ENCODE data around the gene KMT2A.
"Not testable (repeated sequence)": the region's sequence is repeated elsewhere in the genome, so short reads cannot be mapped to it uniquely, and the experiment has no call there.

KMT2A gene

GRCh38 chr11:118435290-118435892, 901 bp upstream of the KMT2A start:
- no peak for DNase-seq (ENCODE audit: low spot score)

- peak; percentile 34 for DNase-seq (ENCODE audit: low spot score)
Observed at GRCh38 chr11:118436639-118437207, 431 bp downstream of the KMT2A start.

DNA sequence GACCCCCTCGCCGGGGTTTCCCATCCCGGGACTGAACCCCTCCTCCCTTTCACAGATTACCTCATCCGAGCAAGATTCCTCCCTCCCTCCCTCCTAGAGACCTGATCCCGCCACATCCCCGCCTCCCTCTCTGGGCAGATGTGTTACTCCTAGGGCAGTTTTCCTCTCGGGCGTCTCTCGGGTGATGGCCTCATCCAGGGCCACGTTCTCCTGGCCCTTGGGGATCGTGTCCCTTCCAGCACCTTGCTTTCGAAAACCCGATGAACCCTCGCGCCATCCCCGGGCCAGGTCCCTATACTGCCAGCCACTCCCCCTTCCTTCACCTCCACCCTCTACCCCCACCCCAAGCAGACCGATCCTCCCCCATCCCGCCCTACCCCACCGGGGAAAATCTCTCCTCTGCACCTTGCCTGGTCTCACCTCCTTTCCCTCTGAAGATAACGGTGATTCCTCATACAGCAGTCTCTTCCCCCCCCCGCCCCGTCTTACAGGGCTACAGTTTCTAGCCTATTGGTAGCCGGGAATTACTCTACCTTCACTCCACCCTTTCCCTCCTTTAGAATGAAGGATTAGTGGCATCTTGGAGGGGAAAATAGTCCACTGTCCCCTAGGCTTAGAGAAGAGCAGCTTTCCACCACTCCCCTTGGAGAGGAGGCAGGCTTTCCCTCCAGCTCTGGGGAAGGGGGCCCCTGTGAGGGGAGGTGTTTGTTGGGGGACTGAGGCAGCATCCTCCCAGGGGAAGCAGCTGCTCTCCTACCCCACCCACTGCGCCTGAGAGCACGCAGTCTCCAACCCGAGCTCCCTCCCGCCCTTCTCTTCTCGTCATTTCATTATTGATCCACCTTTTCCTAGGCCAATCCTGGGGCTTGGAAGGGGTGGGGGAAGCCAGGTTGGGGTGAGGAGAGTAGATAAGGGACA, 1.2 kb downstream of the KMT2A start:
- peak; percentile 68 for DNase-seq (ENCODE audit: low spot score)

GRCh38 chr11:118438314-118438931, 2.1 kb downstream of the KMT2A start:
- DNase-seq (ENCODE audit: low spot score) = peak; percentile 68

DNA sequence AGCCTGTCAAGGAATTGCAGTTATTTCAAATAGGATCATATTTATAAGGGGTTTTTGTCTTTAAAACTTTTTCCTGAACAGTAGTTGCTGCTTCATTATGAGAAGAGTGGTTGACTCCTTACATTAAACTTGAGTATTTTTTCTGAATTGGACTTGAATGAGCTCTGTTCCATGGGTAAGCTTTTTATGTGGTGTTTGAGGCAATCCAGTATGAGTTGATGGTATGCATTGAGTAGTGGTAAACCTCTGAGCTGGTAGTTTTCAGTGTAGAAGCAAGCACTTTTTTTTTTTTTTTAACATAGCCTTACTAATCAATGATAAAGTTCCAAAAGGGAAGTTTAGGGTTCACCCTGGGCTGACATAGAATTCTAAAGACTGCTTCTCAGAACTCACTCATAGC, 3.4 kb downstream of the KMT2A start:
- no peak for DNase-seq (ENCODE audit: low spot score)

- no peak for DNase-seq (ENCODE audit: low spot score)
Observed at GRCh38 chr11:118441770-118442275, 5.5 kb downstream of the KMT2A start.

GRCh38 chr11:118442301-118442700, 6.0 kb downstream of the KMT2A start:
- no peak for DNase-seq (ENCODE audit: low spot score)

DNA sequence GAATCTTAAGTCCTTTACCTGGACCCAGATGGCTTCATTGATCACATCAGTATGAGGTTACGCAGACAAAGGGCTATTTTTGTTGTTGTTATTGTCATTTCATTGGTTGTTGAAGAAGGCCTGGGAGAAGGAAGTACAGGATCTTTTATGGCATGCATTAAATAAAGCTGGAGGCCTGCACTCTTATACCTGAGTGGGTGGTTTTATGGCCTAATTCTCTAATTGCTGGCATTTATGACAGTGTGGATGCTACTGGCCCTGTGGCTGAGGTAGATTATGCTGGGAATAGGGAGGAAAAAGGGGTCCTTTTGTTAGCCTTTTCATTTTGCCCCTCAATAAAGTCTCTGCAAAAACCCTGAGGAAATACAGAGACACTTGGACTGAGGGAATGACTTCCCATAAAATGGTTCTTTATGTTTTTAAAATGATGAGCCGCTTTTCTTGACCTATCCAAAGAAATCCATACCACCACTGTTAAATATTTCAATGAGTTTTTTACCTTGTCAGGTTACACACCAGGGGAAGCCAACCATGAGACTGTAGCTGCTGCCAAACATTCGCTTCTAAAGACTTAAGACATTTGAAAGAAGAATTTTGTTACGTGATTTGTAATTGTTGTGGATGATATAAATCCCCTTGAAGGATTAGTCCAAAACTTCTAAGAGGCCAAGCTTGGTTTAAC, 6.8 kb downstream of the KMT2A start:
- no peak for DNase-seq (ENCODE audit: low spot score)

- no peak for DNase-seq (ENCODE audit: low spot score)
Observed at GRCh38 chr11:118443590-118444218, 7.4 kb downstream of the KMT2A start.

GRCh38 chr11:118447423-118447822, 11.1 kb downstream of the KMT2A start:
- no peak for DNase-seq (ENCODE audit: low spot score)

- no peak for DNase-seq (ENCODE audit: low spot score)
Observed at GRCh38 chr11:118448294-118448693, 12.0 kb downstream of the KMT2A start.

- DNase-seq (ENCODE audit: low spot score) = no peak
Observed at GRCh38 chr11:118449316-118449918, 13.1 kb downstream of the KMT2A start.

DNA sequence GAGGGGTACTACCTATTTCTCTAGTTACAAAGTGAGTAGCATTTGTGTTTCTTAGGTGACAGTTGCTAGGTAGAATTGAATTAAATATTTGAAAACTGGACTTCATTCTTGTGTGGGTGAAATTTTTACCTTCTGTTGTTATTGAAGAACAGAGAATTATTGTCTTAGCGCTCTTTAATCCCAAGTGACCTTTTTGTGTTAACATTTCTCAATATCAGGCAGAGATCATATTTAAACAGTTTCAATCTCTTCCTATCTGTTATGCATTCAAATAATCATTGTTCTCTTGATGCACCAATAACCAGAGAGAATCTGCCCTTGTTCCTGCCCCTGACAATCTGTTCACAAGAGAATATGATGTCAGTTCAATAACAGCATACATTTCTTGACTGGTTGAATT, 14.2 kb downstream of the KMT2A start:
- no peak for DNase-seq (ENCODE audit: low spot score)

- DNase-seq (ENCODE audit: low spot score) = no peak
Observed at GRCh38 chr11:118462178-118462577, 25.9 kb downstream of the KMT2A start.

GRCh38 chr11:118468968-118469367, 32.7 kb downstream of the KMT2A start:
- not testable (repeated sequence) for DNase-seq (ENCODE audit: low spot score)

DNA sequence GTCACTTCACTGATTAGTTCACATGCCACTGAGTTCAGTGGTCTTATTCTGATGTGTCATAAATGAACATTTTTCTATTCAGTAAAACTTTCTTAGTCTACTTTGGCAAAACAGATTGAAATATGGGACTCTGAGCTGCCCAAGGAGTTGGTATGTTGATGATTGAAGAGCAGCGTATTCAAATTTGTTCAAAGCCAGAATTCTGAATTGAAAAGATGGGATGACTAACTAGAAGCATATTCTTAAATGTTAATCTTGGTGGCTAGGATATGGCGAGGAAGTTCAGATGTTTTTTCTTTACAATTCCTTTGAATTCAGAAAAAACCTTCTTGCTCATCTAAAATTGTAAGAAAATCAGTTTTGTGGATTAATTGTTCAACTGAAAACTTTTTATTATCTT, 34.7 kb downstream of the KMT2A start:
- DNase-seq (ENCODE audit: low spot score) = no peak

DNA sequence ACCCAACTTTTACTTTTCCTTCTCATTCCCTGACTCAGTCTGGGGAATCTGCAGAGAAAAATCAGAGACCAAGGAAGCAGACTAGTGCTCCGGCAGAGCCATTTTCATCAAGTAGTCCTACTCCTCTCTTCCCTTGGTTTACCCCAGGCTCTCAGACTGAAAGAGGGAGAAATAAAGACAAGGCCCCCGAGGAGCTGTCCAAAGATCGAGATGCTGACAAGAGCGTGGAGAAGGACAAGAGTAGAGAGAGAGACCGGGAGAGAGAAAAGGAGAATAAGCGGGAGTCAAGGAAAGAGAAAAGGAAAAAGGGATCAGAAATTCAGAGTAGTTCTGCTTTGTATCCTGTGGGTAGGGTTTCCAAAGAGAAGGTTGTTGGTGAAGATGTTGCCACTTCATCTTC, 37.2 kb downstream of the KMT2A start:
- no peak for DNase-seq (ENCODE audit: low spot score)

DNA sequence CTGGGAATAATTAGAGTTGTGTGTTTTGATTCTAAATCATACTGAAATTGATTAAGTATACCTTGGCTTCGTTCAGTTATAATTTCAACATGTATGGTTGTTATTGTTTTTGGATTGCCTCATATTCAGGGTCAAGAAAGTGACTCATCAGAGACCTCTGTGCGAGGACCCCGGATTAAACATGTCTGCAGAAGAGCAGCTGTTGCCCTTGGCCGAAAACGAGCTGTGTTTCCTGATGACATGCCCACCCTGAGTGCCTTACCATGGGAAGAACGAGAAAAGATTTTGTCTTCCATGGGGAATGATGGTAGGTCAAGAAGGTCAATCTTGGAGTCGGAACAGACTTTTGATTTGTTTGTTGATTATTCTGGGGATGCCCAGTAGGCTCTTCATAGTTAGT, 40.4 kb downstream of the KMT2A start:
- no peak for DNase-seq (ENCODE audit: low spot score)

GRCh38 chr11:118481238-118481637, 44.9 kb downstream of the KMT2A start:
- not testable (repeated sequence) for DNase-seq (ENCODE audit: low spot score)

GRCh38 chr11:118484405-118484804, 48.1 kb downstream of the KMT2A start:
- no peak for DNase-seq (ENCODE audit: low spot score)

DNA sequence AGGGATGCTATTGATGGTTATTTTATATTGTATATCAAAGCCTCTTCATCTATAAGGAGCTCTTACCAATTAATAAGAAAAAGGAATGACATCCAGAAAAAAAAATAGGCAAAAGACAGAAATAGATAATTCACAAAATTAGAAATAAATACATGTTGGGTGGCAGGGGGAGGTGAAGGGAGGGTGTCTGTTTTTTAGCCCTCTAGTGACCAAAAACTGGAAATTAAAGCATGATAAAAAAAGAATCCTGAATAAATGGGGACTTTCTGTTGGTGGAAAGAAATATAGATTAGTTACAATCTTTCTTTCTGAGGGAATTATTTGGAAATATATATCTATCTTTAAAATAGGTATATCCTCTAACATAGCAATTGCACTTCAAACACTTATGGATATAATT, 49.0 kb downstream of the KMT2A start:
- DNase-seq (ENCODE audit: low spot score) = no peak

Measured in hematopoietic multipotent progenitor cell treated with erythropoietin and hydrocortisone succinate and interleukin-3 and kit ligand, for 15 days (in vitro differentiated cells).